SK-N-SH treated with all-trans-retinoic acid at 6 μM for 48 hours (cell line): Measurements from ENCODE around the gene ZBTB4.
A peak's percentile ranks its signal among the peaks of the same experiment; 100 is the strongest.

Experiments
- ATAC-seq: fragments of 200-7000 bp; cut with Tn5 transposase; 3 replicates; pipeline ENCODE4 v1.9.1; 2020; ENCODE audit warnings: mild to moderate bottlenecking, moderate library complexity
- BACH2 ChIP-seq: fragments of 250-450 bp; sonication (Bioruptor Pico); IDR thresholded peaks from 2 replicates; pipeline ENCODE4 v1.9.0; 2021; ENCODE audit warnings: mild to moderate bottlenecking, borderline replicate concordance
- GLIS3 ChIP-seq: fragments of 250-450 bp; sonication (Bioruptor Pico); IDR thresholded peaks from 2 replicates; pipeline ENCODE4 v1.5.0; 2020; ENCODE audit warnings: mild to moderate bottlenecking, moderate library complexity
- ISL1 ChIP-seq: fragments of 250-450 bp; sonication (Bioruptor Pico); IDR thresholded peaks from 2 replicates; pipeline ENCODE4 v2.1.2; 2022; ENCODE audit warnings: mild to moderate bottlenecking, moderate library complexity
- OSR1 ChIP-seq: fragments of 250-450 bp; sonication (Bioruptor Pico); IDR thresholded peaks from 2 replicates; pipeline ENCODE4 v1.8.0; 2022; ENCODE audit warnings: moderate library complexity, mild to moderate bottlenecking, inconsistent platforms
- PPARA ChIP-seq: fragments of 250-450 bp; sonication (Bioruptor Pico); IDR thresholded peaks from 2 replicates; pipeline ENCODE4 v1.5.0; 2020; ENCODE audit warnings: mild to moderate bottlenecking, borderline replicate concordance
- RARB ChIP-seq: fragments of 250-450 bp; sonication (Bioruptor Pico); IDR thresholded peaks from 2 replicates; pipeline ENCODE4 v1.8.0; 2021; ENCODE audit warnings: mild to moderate bottlenecking, moderate library complexity
- SNAI2 ChIP-seq: fragments of 250-450 bp; sonication (Bioruptor Pico); IDR thresholded peaks from 2 replicates; pipeline ENCODE4 v1.5.0; 2020; ENCODE audit warnings: mild to moderate bottlenecking, moderate library complexity
- TCF4 ChIP-seq: fragments of 250-450 bp; sonication (Bioruptor Pico); IDR thresholded peaks from 2 replicates; pipeline ENCODE4 v1.8.0; 2021; ENCODE audit warnings: mild to moderate bottlenecking, moderate library complexity, borderline replicate concordance
- TOX ChIP-seq: fragments of 250-450 bp; sonication (Bioruptor Pico); IDR thresholded peaks from 2 replicates; pipeline ENCODE4 v1.8.0; 2021; ENCODE audit warnings: mild to moderate bottlenecking, moderate library complexity, borderline replicate concordance
- TSHZ2 ChIP-seq: fragments of 250-450 bp; sonication (Bioruptor Pico); IDR thresholded peaks from 2 replicates; pipeline ENCODE4 v1.5.0; 2020; ENCODE audit warnings: mild to moderate bottlenecking, moderate library complexity
- ZC3H10 ChIP-seq: fragments of 250-450 bp; sonication (Bioruptor Pico); IDR thresholded peaks from 2 replicates; pipeline ENCODE4 v1.5.1; 2021; ENCODE audit warnings: mild to moderate bottlenecking, moderate library complexity
- ZFP3 ChIP-seq: fragments of 250-450 bp; sonication (Bioruptor Pico); IDR thresholded peaks from 2 replicates; pipeline ENCODE4 v1.5.0; 2020; ENCODE audit warnings: mild to moderate bottlenecking, moderate library complexity
- ZFP30 ChIP-seq: fragments of 450-650 bp; formaldehyde crosslinking; IDR thresholded peaks from 2 replicates; pipeline ENCODE4 v1.5.0; 2022; ENCODE audit warnings: mild to moderate bottlenecking, moderate library complexity
- ZNF565 ChIP-seq: fragments of 450-650 bp; formaldehyde crosslinking; conservative IDR thresholded peaks from 2 replicates; pipeline ENCODE4 v1.5.0; 2020; ENCODE audit warnings: low read depth, mild to moderate bottlenecking, moderate library complexity
- ZNF70 ChIP-seq: fragments of 450-650 bp; formaldehyde crosslinking; IDR thresholded peaks from 2 replicates; pipeline ENCODE4 v1.5.0; 2020; ENCODE audit warnings: mild to moderate bottlenecking, moderate library complexity
- TF ChIP-seq, protein P1 (sequence below): fragments of 250-450 bp; sonication (Bioruptor Pico); IDR thresholded peaks from 2 replicates; pipeline ENCODE4 v1.5.1; 2021; ENCODE audit warnings: mild to moderate bottlenecking, moderate library complexity
- TF ChIP-seq, protein P2 (sequence below): fragments of 250-450 bp; sonication (Bioruptor Pico); IDR thresholded peaks from 2 replicates; pipeline ENCODE4 v1.8.0; 2021; ENCODE audit warnings: low read depth, mild to moderate bottlenecking, moderate library complexity, borderline replicate concordance
- TF ChIP-seq, protein P3 (sequence below): fragments of 250-450 bp; sonication (Bioruptor Pico); IDR thresholded peaks from 2 replicates; pipeline ENCODE4 v1.5.1; 2020; ENCODE audit warnings: low read depth, mild to moderate bottlenecking, moderate library complexity
- TF ChIP-seq, protein P4 (sequence below): fragments of 250-450 bp; sonication (Bioruptor Pico); IDR thresholded peaks from 2 replicates; pipeline ENCODE4 v1.8.0; 2020; ENCODE audit warnings: mild to moderate bottlenecking, moderate library complexity, borderline replicate concordance

Gene ZBTB4

GRCh38 chr17:7478276-7479212 lies 887 bp downstream of the ZBTB4 start:
- TF ChIP-seq ZFP30 (CRISPR knock-in tag) = no peak
- no peak for TF ChIP-seq PPARA (CRISPR knock-in tag)
- TF ChIP-seq, protein P1, sequence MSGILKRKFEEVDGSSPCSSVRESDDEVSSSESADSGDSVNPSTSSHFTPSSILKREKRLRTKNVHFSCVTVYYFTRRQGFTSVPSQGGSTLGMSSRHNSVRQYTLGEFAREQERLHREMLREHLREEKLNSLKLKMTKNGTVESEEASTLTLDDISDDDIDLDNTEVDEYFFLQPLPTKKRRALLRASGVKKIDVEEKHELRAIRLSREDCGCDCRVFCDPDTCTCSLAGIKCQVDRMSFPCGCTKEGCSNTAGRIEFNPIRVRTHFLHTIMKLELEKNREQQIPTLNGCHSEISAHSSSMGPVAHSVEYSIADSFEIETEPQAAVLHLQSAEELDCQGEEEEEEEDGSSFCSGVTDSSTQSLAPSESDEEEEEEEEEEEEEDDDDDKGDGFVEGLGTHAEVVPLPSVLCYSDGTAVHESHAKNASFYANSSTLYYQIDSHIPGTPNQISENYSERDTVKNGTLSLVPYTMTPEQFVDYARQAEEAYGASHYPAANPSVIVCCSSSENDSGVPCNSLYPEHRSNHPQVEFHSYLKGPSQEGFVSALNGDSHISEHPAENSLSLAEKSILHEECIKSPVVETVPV (CRISPR knock-in tag) = no peak
- TF ChIP-seq, protein P2, sequence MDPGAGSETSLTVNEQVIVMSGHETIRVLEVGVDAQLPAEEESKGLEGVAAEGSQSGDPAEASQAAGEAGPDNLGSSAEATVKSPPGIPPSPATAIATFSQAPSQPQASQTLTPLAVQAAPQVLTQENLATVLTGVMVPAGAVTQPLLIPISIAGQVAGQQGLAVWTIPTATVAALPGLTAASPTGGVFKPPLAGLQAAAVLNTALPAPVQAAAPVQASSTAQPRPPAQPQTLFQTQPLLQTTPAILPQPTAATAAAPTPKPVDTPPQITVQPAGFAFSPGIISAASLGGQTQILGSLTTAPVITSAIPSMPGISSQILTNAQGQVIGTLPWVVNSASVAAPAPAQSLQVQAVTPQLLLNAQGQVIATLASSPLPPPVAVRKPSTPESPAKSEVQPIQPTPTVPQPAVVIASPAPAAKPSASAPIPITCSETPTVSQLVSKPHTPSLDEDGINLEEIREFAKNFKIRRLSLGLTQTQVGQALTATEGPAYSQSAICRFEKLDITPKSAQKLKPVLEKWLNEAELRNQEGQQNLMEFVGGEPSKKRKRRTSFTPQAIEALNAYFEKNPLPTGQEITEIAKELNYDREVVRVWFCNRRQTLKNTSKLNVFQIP (CRISPR knock-in tag) = no peak
- TF ChIP-seq, protein P3, sequence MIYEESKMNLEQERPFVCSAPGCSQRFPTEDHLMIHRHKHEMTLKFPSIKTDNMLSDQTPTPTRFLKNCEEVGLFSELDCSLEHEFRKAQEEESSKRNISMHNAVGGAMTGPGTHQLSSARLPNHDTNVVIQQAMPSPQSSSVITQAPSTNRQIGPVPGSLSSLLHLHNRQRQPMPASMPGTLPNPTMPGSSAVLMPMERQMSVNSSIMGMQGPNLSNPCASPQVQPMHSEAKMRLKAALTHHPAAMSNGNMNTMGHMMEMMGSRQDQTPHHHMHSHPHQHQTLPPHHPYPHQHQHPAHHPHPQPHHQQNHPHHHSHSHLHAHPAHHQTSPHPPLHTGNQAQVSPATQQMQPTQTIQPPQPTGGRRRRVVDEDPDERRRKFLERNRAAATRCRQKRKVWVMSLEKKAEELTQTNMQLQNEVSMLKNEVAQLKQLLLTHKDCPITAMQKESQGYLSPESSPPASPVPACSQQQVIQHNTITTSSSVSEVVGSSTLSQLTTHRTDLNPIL (CRISPR knock-in tag) = no peak
- TF ChIP-seq RARB (CRISPR knock-in tag) = no peak
- TF ChIP-seq ZNF565 = no peak
- TF ChIP-seq, protein P4, sequence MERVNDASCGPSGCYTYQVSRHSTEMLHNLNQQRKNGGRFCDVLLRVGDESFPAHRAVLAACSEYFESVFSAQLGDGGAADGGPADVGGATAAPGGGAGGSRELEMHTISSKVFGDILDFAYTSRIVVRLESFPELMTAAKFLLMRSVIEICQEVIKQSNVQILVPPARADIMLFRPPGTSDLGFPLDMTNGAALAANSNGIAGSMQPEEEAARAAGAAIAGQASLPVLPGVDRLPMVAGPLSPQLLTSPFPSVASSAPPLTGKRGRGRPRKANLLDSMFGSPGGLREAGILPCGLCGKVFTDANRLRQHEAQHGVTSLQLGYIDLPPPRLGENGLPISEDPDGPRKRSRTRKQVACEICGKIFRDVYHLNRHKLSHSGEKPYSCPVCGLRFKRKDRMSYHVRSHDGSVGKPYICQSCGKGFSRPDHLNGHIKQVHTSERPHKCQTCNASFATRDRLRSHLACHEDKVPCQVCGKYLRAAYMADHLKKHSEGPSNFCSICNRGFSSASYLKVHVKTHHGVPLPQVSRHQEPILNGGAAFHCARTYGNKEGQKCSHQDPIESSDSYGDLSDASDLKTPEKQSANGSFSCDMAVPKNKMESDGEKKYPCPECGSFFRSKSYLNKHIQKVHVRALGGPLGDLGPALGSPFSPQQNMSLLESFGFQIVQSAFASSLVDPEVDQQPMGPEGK (CRISPR knock-in tag) = peak; percentile 57; the same call in 1 of the 2 replicates
- TF ChIP-seq ZNF70 (CRISPR knock-in tag) = no peak
- TF ChIP-seq OSR1 = no peak
- no peak for TF ChIP-seq BACH2 (CRISPR knock-in tag)
- no peak for TF ChIP-seq TSHZ2 (CRISPR knock-in tag)
- TF ChIP-seq ZC3H10 = no peak
- no peak for TF ChIP-seq ISL1 (CRISPR knock-in tag)
- no peak for TF ChIP-seq TCF4 (CRISPR knock-in tag)
- TF ChIP-seq TOX (CRISPR knock-in tag) = no peak
- no peak for TF ChIP-seq SNAI2 (CRISPR knock-in tag)
- 0 out of 2 replicates have a peak, but pooled peaks have one; percentile 15 for TF ChIP-seq ZFP3 (CRISPR knock-in tag)
- peak; percentile 30 for ATAC-seq

- ATAC-seq = no peak
- TF ChIP-seq OSR1 (no peak), GLIS3 (CRISPR knock-in tag) (no peak), ZFP3 (CRISPR knock-in tag) (no peak), ZNF70 (CRISPR knock-in tag) (0 out of 2 replicates have a peak, but pooled peaks have one; percentile 24)
- TF ChIP-seq, all 23 proteins: peak for 1
These were observed 1.8 kb downstream of the ZBTB4 start for GRCh38 chr17:7477392-7478275.
